CD14-positive monocyte (primary cell): Measurements from ENCODE around the gene TMEM132C. TPM values are rescaled to one million over a fixed set of nuclear protein-coding genes. Genes with fewer than 3 reads are reported as not detected.

ENCODE experiments used
- DNase-seq, 3 donors: peaks; one replicate each; pipeline ENCODE4 v3.0.0-alpha.2; 2011 to 2022
- H2AFZ ChIP-seq: 2 replicates; pipeline ENCODE4 v1.6.0; 2012; ENCODE audit warnings: mild to moderate bottlenecking, low read depth, low read length, inconsistent platforms; ENCODE audit not compliant: insufficient read depth, poor library complexity, severe bottlenecking
- H3K27ac ChIP-seq, 2 donors: 1 replicate in 1 of 2; 2 replicates in 1 of 2; pipeline ENCODE4 v1.5.1; 2012 to 2013; ENCODE audit warnings: low read length in 2 of 2, control low read depth in 1 of 2, inconsistent platforms in 1 of 2, low read depth in 1 of 2, mild to moderate bottlenecking in 1 of 2
- H3K27me3 ChIP-seq, 2 donors: one replicate each; pipeline versions ENCODE4 v1.6.0 to v1.6.1; 2011 to 2013; ENCODE audit warnings: low read length in 2 of 2; ENCODE audit not compliant: control insufficient read depth in 2 of 2, insufficient read depth in 2 of 2
- H3K36me3 ChIP-seq, 2 donors: replicated peaks in 1 of 2; 1 replicate in 1 of 2; 2 replicates in 1 of 2; pipeline versions ENCODE4 v1.5.1 to v1.6.1; 2012 to 2013; ENCODE audit warnings: low read length in 2 of 2, control low read depth in 1 of 2, inconsistent platforms in 1 of 2, mild to moderate bottlenecking in 1 of 2; ENCODE audit not compliant: insufficient read depth in 2 of 2, control insufficient read depth in 1 of 2
- H3K4me1 ChIP-seq, 2 donors: 1 replicate in 1 of 2; 2 replicates in 1 of 2; pipeline versions ENCODE4 v1.5.1 to v1.6.1; 2012 to 2013; ENCODE audit warnings: low read length in 2 of 2, control low read depth in 1 of 2, inconsistent platforms in 1 of 2, mild to moderate bottlenecking in 1 of 2, moderate library complexity in 1 of 2; ENCODE audit not compliant: insufficient read depth in 2 of 2, control insufficient read depth in 1 of 2
- H3K4me2 ChIP-seq: replicated peaks from 2 replicates; pipeline ENCODE3; 2012; ENCODE audit warnings: low read length, moderate library complexity, mild to moderate bottlenecking; ENCODE audit not compliant: poor library complexity, severe bottlenecking; ENCODE audit errors: extremely low read depth
- H3K4me3 ChIP-seq, 3 experiments: fragments of 200-600 bp in 1 of 3; sonication (generic) in 1 of 3; replicated peaks in 1 of 3; 1 replicate in 2 of 3; 2 replicates in 1 of 3; pipeline ENCODE4 v1.5.1; 2011 to 2013; ENCODE audit warnings: low read length in 3 of 3, mild to moderate bottlenecking in 3 of 3, control low read depth in 2 of 3, low read depth in 2 of 3, inconsistent platforms in 1 of 3, moderate library complexity in 1 of 3
- H3K79me2 ChIP-seq: 2 replicates; pipeline ENCODE4 v1.6.0; 2012; ENCODE audit warnings: mild to moderate bottlenecking, control low read depth, inconsistent platforms, low read length, moderate library complexity; ENCODE audit not compliant: insufficient read depth
- H3K9ac ChIP-seq: 2 replicates; pipeline ENCODE4 v1.6.0; 2017; ENCODE audit warnings: low read length, mild to moderate bottlenecking; ENCODE audit not compliant: insufficient read depth, poor library complexity, severe bottlenecking
- H3K9me3 ChIP-seq, 2 donors: replicated peaks in 1 of 2; 1 replicate in 1 of 2; 2 replicates in 1 of 2; pipeline versions ENCODE4 v1.5.1 to v1.6.1; 2012 to 2013; ENCODE audit warnings: low read length in 2 of 2, control low read depth in 1 of 2; ENCODE audit not compliant: control insufficient read depth in 1 of 2, insufficient read depth in 1 of 2
- H4K20me1 ChIP-seq: 2 replicates; pipeline ENCODE4 v1.6.0; 2012; ENCODE audit warnings: mild to moderate bottlenecking, low read length, control low read depth, moderate library complexity; ENCODE audit not compliant: insufficient read depth
- H3K27ac Mint-ChIP-seq, 7 donors: one replicate each; pipeline ENCODE4 v1.8.0; 2020; ENCODE audit warnings: mild to moderate bottlenecking in 7 of 7, mixed read lengths in 7 of 7, moderate library complexity in 6 of 7, inconsistent platforms in 2 of 7
- H3K27me3 Mint-ChIP-seq, 3 donors: one replicate each; pipeline ENCODE4 v1.8.0; 2021 to 2022; ENCODE audit warnings: low read depth in 3 of 3, mild to moderate bottlenecking in 3 of 3, mixed read lengths in 3 of 3, moderate library complexity in 3 of 3, inconsistent platforms in 1 of 3
- H3K36me3 Mint-ChIP-seq, 2 donors: one replicate each; pipeline ENCODE4 v1.8.0; 2020; ENCODE audit warnings: mixed read lengths in 2 of 2, inconsistent platforms in 1 of 2, mild to moderate bottlenecking in 1 of 2
- H3K4me1 Mint-ChIP-seq: one replicate; pipeline ENCODE4 v1.8.0; 2020; ENCODE audit warnings: mild to moderate bottlenecking, mixed read lengths
- H3K4me3 Mint-ChIP-seq, 2 donors: one replicate each; pipeline ENCODE4 v1.8.0; 2020; ENCODE audit warnings: mild to moderate bottlenecking in 2 of 2, mixed read lengths in 2 of 2, moderate library complexity in 1 of 2
- H3K9me3 Mint-ChIP-seq, 7 donors: one replicate each; pipeline ENCODE4 v1.8.0; 2020 to 2022; ENCODE audit warnings: mixed read lengths in 7 of 7, mild to moderate bottlenecking in 6 of 7, moderate library complexity in 6 of 7, inconsistent platforms in 2 of 7
- WGBS: methylation state at CpG from one replicate; pipeline ENCODE4 v1.1.5; 2013; ENCODE audit warnings: missing lambda C conversion rate; ENCODE audit not compliant: insufficient coverage; 5-methylcytosine and 5-hydroxymethylcytosine counted together
- intact Hi-C, 2 donors: fragments of 100-400 bp; cut with micrococcal nuclease; formaldehyde crosslinking; loops; one replicate each; pipeline versions ENCODE4 v1.15.0 to v1.15.1; 2023
- polyA plus RNA-seq, 3 donors: library from polyadenylated mRNA; depleted of rRNA in 1 of 3; unstranded in 2 of 3; stranded (reverse) in 1 of 3; fragments of 300-500 nt in 2 of 3; fragments of >200 nt in 1 of 3; fragmentation: Illumina TruSeq in 2 of 3; gene quantifications; 1 replicate in 2 of 3; 2 replicates in 1 of 3; pipeline ENCODE4 v1.2.3, GENCODE V29; 2012 to 2021
- TF ChIP-seq, protein P1 (sequence below): fragments of 200-600 bp; IDR thresholded peaks from one replicate; pipeline ENCODE4 v1.8.0; 2022; ENCODE audit warnings: antibody characterized with exemption, mild to moderate bottlenecking

The TMEM132C gene
- polyA plus RNA-seq, 3 donors: not detected

GRCh38 chr12:128356547-128356946 is 89.6 kb downstream of the TMEM132C start:
- no peak overlapping the region for H3K27ac ChIP-seq
- peaks cover 10 to 16% of the 10 kb centered on the region in 2 donors for H3K9me3 ChIP-seq
- no peaks in the 10 kb centered on the region for H3K4me1 ChIP-seq
- H2AFZ ChIP-seq: no peak overlapping the region
- H3K27me3 ChIP-seq: no peaks in the 10 kb centered on the region
- no peak overlapping the region for H3K4me2 ChIP-seq
- intact Hi-C loops: no loop called here
- no peaks in the 10 kb centered on the region for H3K36me3 Mint-ChIP-seq
- H3K4me3 ChIP-seq: no peak overlapping the region
- no peak overlapping the region for H3K27ac Mint-ChIP-seq
- H3K27me3 Mint-ChIP-seq: peaks cover 4 to 5% (median 4%) of the 10 kb centered on the region in 3 donors
- no peaks in the 10 kb centered on the region for H3K36me3 ChIP-seq
- H3K9me3 Mint-ChIP-seq: peaks cover 4 to 17% (median 13%) of the 10 kb centered on the region in 7 donors
- no peak overlapping the region for H3K4me3 Mint-ChIP-seq
- no peaks in the 10 kb centered on the region for H4K20me1 ChIP-seq
- no peak overlapping the region for H3K9ac ChIP-seq
- no peak for DNase-seq
- TF ChIP-seq, protein P1, sequence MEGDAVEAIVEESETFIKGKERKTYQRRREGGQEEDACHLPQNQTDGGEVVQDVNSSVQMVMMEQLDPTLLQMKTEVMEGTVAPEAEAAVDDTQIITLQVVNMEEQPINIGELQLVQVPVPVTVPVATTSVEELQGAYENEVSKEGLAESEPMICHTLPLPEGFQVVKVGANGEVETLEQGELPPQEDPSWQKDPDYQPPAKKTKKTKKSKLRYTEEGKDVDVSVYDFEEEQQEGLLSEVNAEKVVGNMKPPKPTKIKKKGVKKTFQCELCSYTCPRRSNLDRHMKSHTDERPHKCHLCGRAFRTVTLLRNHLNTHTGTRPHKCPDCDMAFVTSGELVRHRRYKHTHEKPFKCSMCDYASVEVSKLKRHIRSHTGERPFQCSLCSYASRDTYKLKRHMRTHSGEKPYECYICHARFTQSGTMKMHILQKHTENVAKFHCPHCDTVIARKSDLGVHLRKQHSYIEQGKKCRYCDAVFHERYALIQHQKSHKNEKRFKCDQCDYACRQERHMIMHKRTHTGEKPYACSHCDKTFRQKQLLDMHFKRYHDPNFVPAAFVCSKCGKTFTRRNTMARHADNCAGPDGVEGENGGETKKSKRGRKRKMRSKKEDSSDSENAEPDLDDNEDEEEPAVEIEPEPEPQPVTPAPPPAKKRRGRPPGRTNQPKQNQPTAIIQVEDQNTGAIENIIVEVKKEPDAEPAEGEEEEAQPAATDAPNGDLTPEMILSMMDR: no peak
- no peaks in the 10 kb centered on the region for H3K79me2 ChIP-seq
- WGBS: 81% methylated on average over 4 of the region's 7 CpGs
- H3K4me1 Mint-ChIP-seq: no peaks in the 10 kb centered on the region

GRCh38 chr12:128361400-128361995 is 94.5 kb downstream of the TMEM132C start:
- peaks cover 2% of the 10 kb centered on the region for H3K4me1 Mint-ChIP-seq
- H3K9me3 Mint-ChIP-seq: peaks cover 0 to 9% (median 2%) of the 10 kb centered on the region in 7 donors
- no peak overlapping the region for H3K27ac Mint-ChIP-seq
- no peak for DNase-seq
- Histone ChIP-seq H3K36me3 (no peaks in the 10 kb centered on the region), H3K27me3 (peaks cover 2 to 12% of the 10 kb centered on the region in 2 donors), H3K4me3 (no peak overlapping the region), H3K9ac (no peak overlapping the region), H3K79me2 (no peaks in the 10 kb centered on the region), H3K4me2 (no peak overlapping the region), H3K27ac (no peak overlapping the region), H3K9me3 (no peaks in the 10 kb centered on the region), H2AFZ (no peak overlapping the region), H3K4me1 (no peaks in the 10 kb centered on the region), H4K20me1 (no peaks in the 10 kb centered on the region)
- no peaks in the 10 kb centered on the region for H3K36me3 Mint-ChIP-seq
- peaks cover 13 to 17% (median 17%) of the 10 kb centered on the region in 3 donors for H3K27me3 Mint-ChIP-seq
- TF ChIP-seq, protein P1: no peak
- WGBS: 87% methylated on average over 3 of the region's 7 CpGs
- intact Hi-C loops: no loop called here
- no peak overlapping the region for H3K4me3 Mint-ChIP-seq
